Vagina (tissue), 2 donors: ENCODE data around the gene WWC2.

ENCODE experiments used
- CTCF ChIP-seq, 3 experiments: fragments of 450-650 bp in 2 of 3; fragments of 200-600 bp in 1 of 3; sonication (generic) in 1 of 3; IDR thresholded peaks; one replicate each; pipeline ENCODE4 v1.5.1; 2017 to 2019; ENCODE audit warnings: antibody characterized with exemption in 3 of 3, mild to moderate bottlenecking in 2 of 3, moderate library complexity in 2 of 3
- POLR2A ChIP-seq, 2 donors: fragments of 450-650 bp; IDR thresholded peaks; one replicate each; pipeline ENCODE4 v1.6.1; 2017; ENCODE audit warnings: antibody characterized with exemption in 2 of 2, mild to moderate bottlenecking in 2 of 2, moderate library complexity in 2 of 2

- TF ChIP-seq CTCF (IDR thresholded peaks at IDR 0.05) (no peak), POLR2A (IDR thresholded peaks at IDR 0.05) (no peak)
These were observed 1.6 kb upstream of the WWC2 start for GRCh38 chr4:183097231-183098018.
